WERI-Rb-1 (cell line): ENCODE measurements around the gene SP2.

Experiments used
- DNase-seq: peaks from one replicate; pipeline ENCODE4 v3.0.0-alpha.2; 2020
- H3K27ac ChIP-seq: fragments of 250-450 bp; sonication (Bioruptor Pico); 2 replicates; pipeline ENCODE4 v1.5.1; 2020; ENCODE audit warnings: mild to moderate bottlenecking, moderate library complexity
- H3K27me3 ChIP-seq: fragments of 250-450 bp; sonication (Bioruptor Pico); 2 replicates; pipeline ENCODE4 v1.5.1; 2021; ENCODE audit warnings: mild to moderate bottlenecking, low read depth, moderate library complexity; ENCODE audit not compliant: insufficient read depth, severe bottlenecking
- H3K36me3 ChIP-seq: fragments of 250-450 bp; sonication (Bioruptor Pico); 2 replicates; pipeline ENCODE4 v1.5.1; 2020; ENCODE audit warnings: mild to moderate bottlenecking, moderate library complexity
- H3K4me3 ChIP-seq: 2 replicates; pipeline ENCODE4 v1.5.1; 2011; ENCODE audit warnings: low read depth, mild to moderate bottlenecking, control low read depth, low read length
- H3K9me3 ChIP-seq: fragments of 250-450 bp; sonication (Bioruptor Pico); 2 replicates; pipeline ENCODE4 v1.5.1; 2021; ENCODE audit warnings: mild to moderate bottlenecking, moderate library complexity; ENCODE audit not compliant: severe bottlenecking
- TF ChIP-seq, protein P1 (sequence below): IDR thresholded peaks from 2 replicates; pipeline ENCODE4 v1.5.1; 2011; ENCODE audit warnings: low read depth, mild to moderate bottlenecking, control low read depth, inconsistent platforms, low read length

Gene SP2

DNA sequence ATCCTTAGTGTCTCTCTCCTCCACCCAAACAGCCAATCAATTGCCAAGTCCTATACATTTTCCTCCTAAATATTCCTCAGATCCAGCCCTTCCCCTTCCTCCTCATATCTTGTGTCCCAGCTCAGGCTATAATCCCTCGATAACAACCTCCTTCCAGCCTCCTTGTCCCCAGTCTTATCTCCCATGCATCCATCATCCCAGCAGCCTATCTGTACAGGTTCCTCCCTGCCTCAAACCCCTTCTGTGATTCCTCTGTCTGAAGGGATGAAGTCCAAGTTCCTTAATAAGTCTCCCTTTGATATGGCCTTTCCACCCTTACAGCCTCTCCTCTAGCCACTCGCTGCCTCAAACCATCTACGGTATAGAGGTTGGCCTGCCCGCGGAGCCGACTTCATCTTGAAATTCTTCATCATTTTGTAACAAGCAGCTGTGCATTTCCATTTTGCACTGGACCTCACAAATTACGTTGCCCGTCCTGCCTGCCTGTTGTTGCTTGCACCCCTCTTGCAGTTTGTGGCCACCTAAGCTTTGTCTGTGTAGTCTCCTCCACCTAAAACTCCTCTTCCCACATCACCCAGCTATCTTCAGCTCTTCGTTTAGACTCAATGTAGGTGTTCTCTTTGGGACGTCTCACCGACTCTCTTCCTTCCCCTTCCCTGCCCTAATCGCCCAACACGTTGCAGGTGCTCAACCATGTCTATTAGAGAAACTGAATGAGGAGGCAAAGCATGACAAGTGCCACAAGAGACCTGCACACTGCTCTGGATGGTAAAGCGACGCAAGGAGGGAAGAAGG lies 74.1 kb downstream of the SP2 start:
- Histone ChIP-seq H3K27me3 (no peaks in the 10 kb centered on the region), H3K4me3 (peak overlapping the region; percentile 27), H3K36me3 (peaks cover 27% of the 10 kb centered on the region), H3K9me3 (no peaks in the 10 kb centered on the region), H3K27ac (peak overlapping the region; percentile 43)
- TF ChIP-seq, protein P1, sequence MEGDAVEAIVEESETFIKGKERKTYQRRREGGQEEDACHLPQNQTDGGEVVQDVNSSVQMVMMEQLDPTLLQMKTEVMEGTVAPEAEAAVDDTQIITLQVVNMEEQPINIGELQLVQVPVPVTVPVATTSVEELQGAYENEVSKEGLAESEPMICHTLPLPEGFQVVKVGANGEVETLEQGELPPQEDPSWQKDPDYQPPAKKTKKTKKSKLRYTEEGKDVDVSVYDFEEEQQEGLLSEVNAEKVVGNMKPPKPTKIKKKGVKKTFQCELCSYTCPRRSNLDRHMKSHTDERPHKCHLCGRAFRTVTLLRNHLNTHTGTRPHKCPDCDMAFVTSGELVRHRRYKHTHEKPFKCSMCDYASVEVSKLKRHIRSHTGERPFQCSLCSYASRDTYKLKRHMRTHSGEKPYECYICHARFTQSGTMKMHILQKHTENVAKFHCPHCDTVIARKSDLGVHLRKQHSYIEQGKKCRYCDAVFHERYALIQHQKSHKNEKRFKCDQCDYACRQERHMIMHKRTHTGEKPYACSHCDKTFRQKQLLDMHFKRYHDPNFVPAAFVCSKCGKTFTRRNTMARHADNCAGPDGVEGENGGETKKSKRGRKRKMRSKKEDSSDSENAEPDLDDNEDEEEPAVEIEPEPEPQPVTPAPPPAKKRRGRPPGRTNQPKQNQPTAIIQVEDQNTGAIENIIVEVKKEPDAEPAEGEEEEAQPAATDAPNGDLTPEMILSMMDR = no peak
- no peak for DNase-seq

DNA sequence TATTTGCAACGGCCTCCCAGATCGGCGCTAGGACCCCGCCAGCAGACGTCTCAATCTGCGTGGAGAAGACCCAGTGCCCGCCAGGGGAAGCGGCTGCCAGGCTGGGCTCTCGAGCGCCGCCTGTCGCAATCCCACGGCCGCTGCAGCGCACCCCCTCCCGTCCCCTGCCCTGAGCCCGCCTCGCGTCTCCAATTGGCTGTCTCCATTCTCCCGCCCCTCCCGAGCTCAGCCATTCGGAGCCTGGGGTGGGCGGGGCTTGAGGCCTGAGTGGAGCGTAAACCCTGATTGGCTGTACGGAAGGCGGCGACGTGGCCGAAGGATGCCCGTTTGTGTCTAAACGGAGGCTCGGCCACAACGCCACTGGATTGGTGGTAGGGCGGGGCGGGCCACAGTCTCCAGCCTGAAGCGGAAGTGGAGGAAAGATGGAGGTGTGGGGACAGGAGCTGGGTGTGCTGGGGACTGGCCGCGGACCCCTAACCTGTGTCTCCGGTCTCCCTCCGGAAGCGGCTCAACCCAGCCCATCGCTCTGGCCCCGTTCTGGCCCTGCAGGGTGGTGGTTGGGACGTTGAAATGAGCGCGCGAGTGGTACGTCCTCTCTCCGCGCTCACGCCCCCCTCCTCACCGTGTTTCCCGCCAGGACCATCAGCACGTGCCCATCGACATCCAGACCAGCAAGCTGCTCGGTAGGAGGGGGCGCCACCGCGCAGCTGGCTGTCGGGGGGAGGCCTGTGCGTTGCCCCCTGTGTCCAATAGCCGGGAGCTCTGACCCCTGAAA lies 74.9 kb downstream of the SP2 start, which contains the start of gene CDK5RAP3:
Gene CDK5RAP3 (plus strand): TSS at position 389 of the 775 bp plus-strand sequence. CDS start 34 bp downstream, at position 423.
- H3K4me3 ChIP-seq = peak within 1 kb of the TSS; percentile 68
- peak within 1 kb of the TSS; percentile 87 for H3K27ac ChIP-seq
- TF ChIP-seq, protein P1 = peak; percentile 99
- H3K27me3 ChIP-seq = no peaks in the 10 kb centered on the region
- peak; percentile 100 for DNase-seq
- peaks cover 35% of the 10 kb centered on the region for H3K36me3 ChIP-seq
- H3K9me3 ChIP-seq = no peaks in the 10 kb centered on the region

GRCh38 chr17:47973541-47973940 lies 77.5 kb downstream of the SP2 start:
- H3K36me3 ChIP-seq = peaks cover 61% of the 10 kb centered on the region
- no peak for DNase-seq
- H3K27ac ChIP-seq = no peak overlapping the region
- TF ChIP-seq, protein P1 = no peak
- H3K4me3 ChIP-seq = no peak overlapping the region
- H3K27me3 ChIP-seq = no peaks in the 10 kb centered on the region
- no peaks in the 10 kb centered on the region for H3K9me3 ChIP-seq

DNA sequence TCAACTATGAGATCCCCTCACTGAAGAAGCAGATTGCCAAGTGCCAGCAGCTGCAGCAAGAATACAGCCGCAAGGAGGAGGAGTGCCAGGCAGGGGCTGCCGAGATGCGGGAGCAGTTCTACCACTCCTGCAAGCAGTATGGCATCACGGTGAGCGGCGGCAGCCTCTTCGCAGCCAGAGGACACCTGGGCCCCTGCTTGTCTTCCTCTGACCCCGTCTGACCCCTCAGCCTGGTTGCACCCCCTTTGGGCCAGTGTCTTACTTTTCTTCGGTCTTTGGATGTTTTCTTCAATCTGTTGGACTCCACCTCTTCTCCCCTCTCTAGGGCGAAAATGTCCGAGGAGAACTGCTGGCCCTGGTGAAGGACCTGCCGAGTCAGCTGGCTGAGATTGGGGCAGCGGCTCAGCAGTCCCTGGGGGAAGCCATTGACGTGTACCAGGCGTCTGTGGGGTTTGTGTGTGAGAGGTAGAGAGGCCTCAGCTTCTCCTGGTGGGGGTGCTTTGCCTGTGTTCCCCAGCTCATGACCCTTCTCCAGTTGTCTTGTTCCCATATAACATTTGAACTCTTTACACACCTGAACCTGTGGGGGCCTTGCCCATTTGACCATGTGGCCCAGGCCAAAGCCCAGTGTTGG lies 79.3 kb downstream of the SP2 start:
- Histone ChIP-seq H3K27me3 (no peaks in the 10 kb centered on the region), H3K36me3 (peaks cover 79% of the 10 kb centered on the region)

GRCh38 chr17:47975823-47976205 lies 79.8 kb downstream of the SP2 start:
- Histone ChIP-seq H3K9me3 (no peaks in the 10 kb centered on the region), H3K27ac (no peak overlapping the region), H3K4me3 (no peak overlapping the region), H3K27me3 (no peaks in the 10 kb centered on the region), H3K36me3 (peaks cover 84% of the 10 kb centered on the region)
- no peak for DNase-seq
- TF ChIP-seq, protein P1 = no peak

More for the DNA sequence above, 79.3 kb downstream of the SP2 start:
- H3K27ac ChIP-seq = no peak overlapping the region
- no peaks in the 10 kb centered on the region for H3K9me3 ChIP-seq
- no peak overlapping the region for H3K4me3 ChIP-seq
- no peak for DNase-seq
- TF ChIP-seq, protein P1 = no peak
